Smooth muscle cell (in vitro differentiated cells): ENCODE measurements around the gene MARCHF4. TPM values are rescaled to one million over a fixed set of nuclear protein-coding genes. Genes with fewer than 3 reads are reported as not detected.
A peak's percentile ranks its signal among the peaks of the same experiment; 100 is the strongest.

Experiments
- DNase-seq: peaks from one replicate; lab custom pipeline; 2025; ENCODE audit not compliant: unreplicated experiment; lab: John Stamatoyannopoulos, UW
- H2AFZ ChIP-seq: fragments of 200-600 bp; sonication (generic); 2 replicates; pipeline ENCODE4 v1.6.0; 2016; ENCODE audit warnings: antibody characterized with exemption, low read depth, mild to moderate bottlenecking
- H3F3A ChIP-seq: fragments of 200-600 bp; sonication (generic); 2 replicates; pipeline ENCODE4 v1.6.0; 2017; ENCODE audit warnings: antibody characterized with exemption, low read depth
- H3K27ac ChIP-seq: fragments of 200-600 bp; sonication (generic); 2 replicates; pipeline ENCODE4 v1.5.1; 2016; ENCODE audit warnings: low read depth, mild to moderate bottlenecking
- H3K27me3 ChIP-seq: fragments of 200-600 bp; sonication (generic); 2 replicates; pipeline ENCODE4 v1.6.1; 2016; ENCODE audit warnings: low read depth, mild to moderate bottlenecking
- H3K36me3 ChIP-seq: fragments of 200-600 bp; sonication (generic); 2 replicates; pipeline ENCODE4 v1.5.1; 2016; ENCODE audit warnings: low read depth
- H3K4me1 ChIP-seq: fragments of 200-600 bp; sonication (generic); 2 replicates; pipeline ENCODE4 v1.5.1; 2016; ENCODE audit warnings: low read depth
- H3K4me2 ChIP-seq: fragments of 200-600 bp; sonication (generic); 2 replicates; pipeline ENCODE4 v1.6.0; 2016; ENCODE audit warnings: mild to moderate bottlenecking
- H3K4me3 ChIP-seq: fragments of 200-600 bp; sonication (generic); 2 replicates; pipeline ENCODE4 v1.5.1; 2016; ENCODE audit warnings: mild to moderate bottlenecking
- H3K79me2 ChIP-seq: fragments of 200-600 bp; sonication (generic); 2 replicates; pipeline ENCODE4 v1.6.0; 2016; ENCODE audit warnings: low read depth, mild to moderate bottlenecking
- H3K9ac ChIP-seq: fragments of 200-600 bp; sonication (generic); 2 replicates; pipeline ENCODE4 v1.6.0; 2016; ENCODE audit warnings: low read depth
- H3K9me3 ChIP-seq: fragments of 200-600 bp; sonication (generic); replicated peaks from 2 replicates; pipeline ENCODE4 v1.5.1; 2016; ENCODE audit warnings: low read depth
- H4K20me1 ChIP-seq: fragments of 200-600 bp; sonication (generic); 2 replicates; pipeline ENCODE4 v1.6.0; 2016; ENCODE audit warnings: low read depth
- WGBS: methylation state at CpG from one replicate; pipeline ENCODE4 v1.1.7; 2016; ENCODE audit warnings: low lambda C conversion rate; 5-methylcytosine and 5-hydroxymethylcytosine counted together
- polyA plus RNA-seq: library from polyadenylated mRNA; unstranded; fragments of >200 nt; fragmentation: Nextera tagmentation; extraction: Ambion mirVana; gene quantifications from 2 replicates; pipeline ENCODE4 v1.2.1, GENCODE V29; 2016
- total RNA-seq: library from RNA; depleted of rRNA; stranded (reverse); fragments of >200 nt; gene quantifications from 2 replicates; pipeline ENCODE4 v1.2.3, GENCODE V29; 2014
- TF ChIP-seq, protein P1 (sequence below): fragments of 200-600 bp; sonication (generic); IDR thresholded peaks from 2 replicates; pipeline ENCODE4 v1.5.1; 2017; ENCODE audit warnings: borderline replicate concordance, mild to moderate bottlenecking, antibody characterized with exemption; ENCODE audit not compliant: insufficient read depth, poor library complexity, severe bottlenecking

MARCHF4 gene
- total and polyA plus RNA-seq, 2 experiments from 2014 or later: 0.90 to 1.8 TPM

DNA sequence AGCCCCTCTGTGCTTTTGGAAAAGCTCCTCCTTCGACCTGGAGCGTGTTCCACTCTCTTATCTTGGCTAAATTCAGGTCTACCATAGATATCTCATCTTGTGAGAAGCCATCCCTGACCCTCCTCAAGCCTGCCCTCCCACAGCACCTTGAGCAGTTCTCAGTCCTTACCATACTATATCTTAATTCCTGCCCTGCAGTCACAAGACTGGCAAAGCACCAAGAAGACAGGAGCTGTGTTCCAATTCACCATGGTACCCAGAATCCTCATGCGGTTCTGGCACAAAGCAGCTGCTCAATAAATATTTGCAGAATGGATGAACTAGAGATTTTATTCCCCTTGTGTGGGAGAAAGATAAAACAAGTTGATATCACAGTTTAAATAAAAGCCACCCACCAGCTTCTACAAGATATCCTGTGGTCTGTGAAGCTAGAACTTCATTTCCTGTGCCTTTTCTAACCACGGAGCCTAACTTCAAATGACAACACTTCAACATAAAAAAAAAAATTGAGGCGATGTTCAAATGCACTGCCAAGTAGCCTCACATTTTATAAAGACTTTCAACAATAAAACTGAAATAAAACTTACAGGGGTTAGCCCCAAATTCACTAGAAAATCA, 19.5 kb downstream of the MARCHF4 start:
- Histone ChIP-seq H3F3A (no peaks in the 10 kb centered on the region), H3K79me2 (no peaks in the 10 kb centered on the region)

GRCh38 chr2:216351172-216351925, 20.9 kb downstream of the MARCHF4 start:
- Histone ChIP-seq H3K36me3 (no peaks in the 10 kb centered on the region), H3F3A (no peaks in the 10 kb centered on the region), H3K9me3 (no peaks in the 10 kb centered on the region), H3K27ac (no peak overlapping the region), H2AFZ (no peak overlapping the region), H3K4me3 (no peak overlapping the region), H3K27me3 (no peaks in the 10 kb centered on the region), H3K4me1 (peaks cover 14% of the 10 kb centered on the region), H3K79me2 (no peaks in the 10 kb centered on the region), H3K9ac (no peak overlapping the region), H4K20me1 (no peaks in the 10 kb centered on the region), H3K4me2 (peak overlapping the region; percentile 22)
- no peak for DNase-seq
- TF ChIP-seq, protein P1, sequence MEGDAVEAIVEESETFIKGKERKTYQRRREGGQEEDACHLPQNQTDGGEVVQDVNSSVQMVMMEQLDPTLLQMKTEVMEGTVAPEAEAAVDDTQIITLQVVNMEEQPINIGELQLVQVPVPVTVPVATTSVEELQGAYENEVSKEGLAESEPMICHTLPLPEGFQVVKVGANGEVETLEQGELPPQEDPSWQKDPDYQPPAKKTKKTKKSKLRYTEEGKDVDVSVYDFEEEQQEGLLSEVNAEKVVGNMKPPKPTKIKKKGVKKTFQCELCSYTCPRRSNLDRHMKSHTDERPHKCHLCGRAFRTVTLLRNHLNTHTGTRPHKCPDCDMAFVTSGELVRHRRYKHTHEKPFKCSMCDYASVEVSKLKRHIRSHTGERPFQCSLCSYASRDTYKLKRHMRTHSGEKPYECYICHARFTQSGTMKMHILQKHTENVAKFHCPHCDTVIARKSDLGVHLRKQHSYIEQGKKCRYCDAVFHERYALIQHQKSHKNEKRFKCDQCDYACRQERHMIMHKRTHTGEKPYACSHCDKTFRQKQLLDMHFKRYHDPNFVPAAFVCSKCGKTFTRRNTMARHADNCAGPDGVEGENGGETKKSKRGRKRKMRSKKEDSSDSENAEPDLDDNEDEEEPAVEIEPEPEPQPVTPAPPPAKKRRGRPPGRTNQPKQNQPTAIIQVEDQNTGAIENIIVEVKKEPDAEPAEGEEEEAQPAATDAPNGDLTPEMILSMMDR: no peak
- WGBS: 75% methylated on average over 5 of the region's 5 CpGs

More for the DNA sequence above, 19.5 kb downstream of the MARCHF4 start:
- Histone ChIP-seq H3K9ac (no peak overlapping the region), H3K36me3 (no peaks in the 10 kb centered on the region), H3K4me3 (no peak overlapping the region), H3K27ac (no peak overlapping the region), H3K27me3 (no peaks in the 10 kb centered on the region), H4K20me1 (no peaks in the 10 kb centered on the region), H2AFZ (no peak overlapping the region), H3K4me1 (peaks cover 14% of the 10 kb centered on the region), H3K4me2 (no peak overlapping the region), H3K9me3 (no peaks in the 10 kb centered on the region)
- 56% methylated on average over 5 of the region's 5 CpGs for WGBS
- DNase-seq: no peak
- TF ChIP-seq, protein P1: no peak

DNA sequence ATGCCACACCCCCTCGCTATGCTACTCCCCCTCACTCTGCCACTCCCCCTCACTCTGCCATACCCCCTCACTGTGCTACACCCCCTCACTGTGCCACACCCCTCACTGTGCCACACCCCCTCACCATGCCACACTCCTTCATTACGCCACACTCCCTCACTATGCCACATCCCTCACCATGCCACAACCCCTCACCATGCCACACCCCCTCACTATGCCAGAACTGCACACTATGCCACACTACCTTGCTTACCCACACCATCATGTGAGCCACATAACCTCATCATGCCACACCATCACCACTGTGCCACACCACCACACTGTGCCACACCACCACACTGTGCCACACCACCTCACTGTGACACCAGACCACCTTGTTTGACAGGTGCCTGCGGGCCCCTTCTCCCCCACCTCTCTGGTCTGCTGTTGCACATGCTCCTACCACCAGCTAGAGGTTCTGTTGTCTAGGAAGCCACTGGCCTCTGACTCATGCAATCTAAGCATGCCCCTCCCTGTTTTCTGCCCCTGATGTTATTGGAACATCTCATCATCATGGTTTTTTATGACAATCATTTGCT, 22.0 kb downstream of the MARCHF4 start:
- no peak for DNase-seq

More for the DNA sequence above, 22.0 kb downstream of the MARCHF4 start:
- peaks cover 11% of the 10 kb centered on the region for H3K4me1 ChIP-seq
- no peaks in the 10 kb centered on the region for H3K27me3 ChIP-seq
- no peaks in the 10 kb centered on the region for H3F3A ChIP-seq
- H3K9me3 ChIP-seq: no peaks in the 10 kb centered on the region
- no peaks in the 10 kb centered on the region for H3K79me2 ChIP-seq
- no peak overlapping the region for H3K27ac ChIP-seq
- 100% methylated on average over 2 of the region's 3 CpGs for WGBS
- peak overlapping the region; percentile 22 for H3K4me2 ChIP-seq
- no peak overlapping the region for H3K9ac ChIP-seq
- no peaks in the 10 kb centered on the region for H3K36me3 ChIP-seq
- TF ChIP-seq, protein P1: no peak
- no peak overlapping the region for H3K4me3 ChIP-seq
- H2AFZ ChIP-seq: no peak overlapping the region
- H4K20me1 ChIP-seq: no peaks in the 10 kb centered on the region
